ENCODE results near the gene NAA20.

Gene NAA20

GRCh38 chr20:20021835-20022234 lies 4.7 kb downstream of the NAA20 start:
- no peak for DNase-seq

- no peak for DNase-seq
These were observed 5.3 kb downstream of the NAA20 start for GRCh38 chr20:20022498-20022897.

DNA sequence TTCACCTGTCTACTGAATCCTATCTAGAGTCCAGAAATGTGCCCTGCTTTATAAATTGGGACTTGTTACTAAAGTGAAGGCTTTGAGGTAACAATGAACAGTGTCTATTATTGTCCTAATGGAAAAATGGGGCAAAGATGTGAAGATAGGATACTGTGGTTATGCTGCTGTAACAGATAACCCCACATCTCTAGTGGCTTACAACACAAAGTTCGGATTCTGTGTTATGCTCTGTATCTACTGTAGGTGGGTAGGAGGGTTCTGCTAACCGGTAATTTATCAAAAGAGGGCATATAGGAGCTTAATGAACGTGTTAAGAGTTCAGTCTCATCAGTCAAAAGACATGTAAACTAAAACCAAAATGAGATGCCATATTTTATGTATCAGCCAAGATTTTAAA lies 6.2 kb downstream of the NAA20 start:
- no peak for DNase-seq

DNA sequence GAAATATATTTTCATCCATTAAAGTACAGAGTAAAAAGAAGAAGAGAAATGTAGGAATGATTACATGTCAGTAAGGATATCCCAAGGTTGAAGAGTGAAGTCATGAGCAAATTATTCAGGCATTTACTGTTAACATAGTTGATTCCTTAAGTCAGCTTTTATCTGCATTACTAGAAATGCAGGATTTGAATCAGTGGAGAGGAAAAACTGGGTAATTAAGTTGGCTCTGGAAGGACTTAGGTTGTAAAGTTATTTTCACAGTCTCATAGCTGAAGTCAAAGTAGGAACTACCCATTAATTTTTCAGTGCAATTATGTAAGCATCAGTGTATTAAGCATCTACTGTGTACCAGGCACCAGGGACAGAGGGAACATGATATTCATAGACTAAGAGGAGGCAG lies 7.8 kb downstream of the NAA20 start:
- no peak for DNase-seq

DNA sequence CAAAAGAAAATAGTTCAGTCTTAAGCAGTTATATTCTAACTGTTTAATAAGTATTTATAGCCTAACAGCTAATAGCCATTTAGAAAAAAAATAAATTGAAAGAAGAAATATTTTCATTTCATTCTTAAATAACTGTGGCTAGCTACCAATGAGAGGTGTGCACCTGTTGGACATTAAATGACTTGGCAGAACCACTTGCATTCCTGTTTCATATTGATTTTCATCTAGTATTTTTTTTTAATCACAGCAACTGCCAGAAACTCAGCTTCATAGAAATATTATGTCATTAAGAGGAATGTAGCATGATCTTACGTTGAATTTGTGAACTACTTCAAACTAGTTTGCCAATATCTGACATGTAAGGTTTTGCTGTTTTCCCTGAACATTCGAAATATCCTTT lies 10.1 kb downstream of the NAA20 start:
- no peak for DNase-seq

- no peak for DNase-seq
These were observed 14.6 kb downstream of the NAA20 start for GRCh38 chr20:20031790-20032189.

DNA sequence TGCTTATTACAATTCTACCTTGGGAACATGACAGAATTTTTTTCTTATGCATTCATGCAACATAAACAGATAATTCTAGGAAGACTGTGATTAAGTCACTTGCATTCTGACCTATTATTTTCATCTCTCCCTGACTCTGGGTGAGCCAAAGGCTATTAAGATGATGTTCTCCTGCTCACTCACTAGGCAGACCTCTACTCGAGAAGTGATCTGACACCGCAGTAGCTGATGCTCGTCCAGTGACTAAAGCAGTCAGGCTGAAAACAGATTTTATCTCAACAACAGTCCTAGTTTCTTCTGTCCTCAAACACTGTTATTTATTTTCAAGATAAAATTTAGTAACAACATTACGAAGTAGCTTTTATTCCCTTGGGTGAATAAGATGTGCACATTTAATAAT lies 17.3 kb downstream of the NAA20 start:
- DNase-seq, result no peak

- DNase-seq, result no peak
These were observed 19.6 kb downstream of the NAA20 start for GRCh38 chr20:20036756-20037155.

GRCh38 chr20:20037960-20038359 lies 20.8 kb downstream of the NAA20 start:
- DNase-seq, result no peak

- DNase-seq, result no peak
These were observed 21.4 kb downstream of the NAA20 start for GRCh38 chr20:20038586-20038985.

DNA sequence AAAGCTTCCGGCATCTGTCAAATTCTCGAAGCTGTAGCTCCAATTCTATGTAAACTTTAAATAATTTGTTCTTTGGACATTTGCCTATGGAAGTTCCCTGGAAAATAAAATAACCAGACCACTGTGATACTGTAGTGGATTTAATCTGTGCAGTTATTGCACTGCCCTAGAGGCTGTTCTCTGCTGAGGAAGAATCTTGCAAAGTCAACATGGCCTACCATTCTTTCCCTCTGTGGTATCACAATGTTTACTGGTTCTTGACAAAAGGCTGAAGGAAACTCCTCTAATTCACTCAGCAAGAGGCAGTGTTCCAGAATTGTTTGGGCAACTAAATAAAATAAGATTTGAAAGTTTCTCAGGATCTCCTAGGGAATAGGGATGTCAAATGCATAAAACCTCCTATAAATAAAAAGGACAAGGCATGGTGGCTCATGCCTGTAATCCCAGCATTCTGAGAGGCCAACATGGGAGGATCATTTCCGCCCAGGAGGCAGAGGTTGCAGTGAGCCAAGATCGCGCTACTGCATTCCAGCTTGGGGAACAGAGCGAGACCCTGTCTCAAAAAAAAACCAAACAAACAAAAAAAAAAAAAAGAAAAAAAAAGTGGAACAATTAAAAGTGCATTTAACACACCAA lies 22.7 kb downstream of the NAA20 start:
- no peak for DNase-seq

DNA sequence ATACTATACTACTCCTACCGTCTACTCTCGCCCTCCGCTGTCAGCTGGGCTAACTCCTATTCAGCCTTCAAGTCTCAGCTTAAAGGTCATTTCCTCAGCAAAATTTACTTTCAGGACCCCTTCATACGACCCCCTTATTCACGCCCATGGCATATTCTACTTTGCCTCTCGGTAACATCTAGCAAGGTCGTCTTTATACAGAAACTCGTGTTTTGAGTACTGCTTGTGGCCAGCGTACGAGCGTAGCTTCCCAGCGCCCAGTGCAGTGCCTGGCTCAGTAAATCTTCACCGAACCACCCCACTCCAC lies 34.6 kb downstream of the NAA20 start:
- no peak for DNase-seq

DNA sequence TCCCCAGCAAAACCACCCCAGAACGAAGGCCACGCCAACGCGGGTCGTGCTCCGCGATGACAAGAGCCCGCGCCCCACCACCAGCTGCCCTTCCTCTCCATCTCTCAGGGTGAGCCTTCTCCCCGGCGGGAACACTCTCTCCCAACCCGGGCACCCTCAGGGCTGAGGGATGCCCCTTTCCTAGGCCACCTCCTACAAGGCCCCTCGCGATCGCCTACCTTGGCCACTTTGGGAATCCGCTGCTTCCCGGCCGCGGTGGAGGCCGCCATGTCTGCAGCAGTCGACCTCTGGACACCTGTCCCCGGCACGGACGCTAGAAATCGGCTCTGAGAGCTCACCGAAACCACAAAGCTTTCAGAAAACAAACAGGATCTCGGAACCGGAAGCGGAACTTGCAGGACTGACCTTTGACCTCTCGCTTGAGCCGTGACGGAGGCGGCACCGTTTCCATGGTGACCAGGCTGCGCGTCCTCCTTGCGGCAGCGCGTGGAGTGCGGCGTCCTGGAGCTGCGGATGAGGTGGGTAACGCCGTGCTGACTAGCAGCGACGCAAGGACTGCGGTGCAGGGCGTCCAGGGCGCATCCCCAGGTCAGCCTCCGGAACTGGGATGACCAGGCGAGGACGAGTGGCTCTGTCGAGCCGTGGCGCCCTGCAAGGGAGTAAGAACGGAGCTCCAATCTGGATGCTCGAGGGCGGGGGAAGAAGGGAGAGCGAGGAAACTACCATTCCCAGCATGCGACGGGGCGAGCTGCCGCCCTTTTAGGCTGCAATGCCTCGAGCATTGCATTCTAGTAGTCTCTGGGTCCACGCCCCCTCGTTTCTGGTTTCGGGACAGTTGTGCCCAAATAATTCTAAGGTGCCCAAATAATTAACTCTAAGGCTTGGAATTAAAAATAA lies 35.2 kb downstream of the NAA20 start, which contains the start of the genes CFAP61 and CRNKL1:
Gene CFAP61 (plus strand): TSS at position 459 of the 897 bp plus-strand sequence. CDS start 4,122 bp downstream, outside the sequence.
Gene CRNKL1 (minus strand): TSS at position 393 of the 897 bp plus-strand sequence. CDS start 124 bp downstream, at position 269.
- peak; percentile 97 for DNase-seq

DNA sequence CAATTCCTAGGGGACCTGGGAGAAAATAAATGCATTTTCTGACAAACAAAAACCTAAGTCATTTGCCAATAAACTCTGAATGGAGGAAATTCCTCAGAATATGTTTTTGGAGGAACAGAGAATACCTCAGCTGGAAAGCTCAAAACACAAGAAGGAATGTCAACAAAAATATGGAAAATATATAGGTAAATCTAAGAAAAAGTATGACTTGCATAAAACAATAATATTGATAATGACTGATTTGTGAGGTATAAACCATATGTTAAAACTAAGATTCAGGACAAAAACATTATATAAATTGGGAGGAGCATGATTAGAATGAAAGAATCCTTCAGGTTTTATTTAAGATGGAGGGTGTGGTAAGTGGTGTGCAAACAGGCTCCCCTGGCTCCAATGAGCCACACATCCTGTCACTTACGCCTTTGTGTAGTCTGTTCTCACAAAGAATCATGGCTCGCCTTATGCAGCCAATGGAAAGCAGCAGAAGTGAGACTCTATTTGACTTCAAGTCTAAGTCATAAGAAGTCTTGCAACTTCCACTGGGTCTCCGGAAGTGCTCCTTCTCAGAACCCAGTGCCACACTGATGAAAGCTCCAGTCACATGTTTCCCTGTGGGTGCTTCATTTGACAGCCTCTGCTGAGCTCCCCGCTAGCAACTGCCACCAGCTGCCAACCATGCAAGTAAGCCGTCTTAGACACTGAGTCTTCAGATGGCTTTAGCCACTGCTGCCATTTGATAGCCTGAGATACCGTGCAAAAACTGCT lies 43.3 kb downstream of the NAA20 start:
- no peak for DNase-seq

GRCh38 chr20:20063941-20064702 lies 47.0 kb downstream of the NAA20 start:
- peak; percentile 13 for DNase-seq

- no peak for DNase-seq
These were observed 48.2 kb downstream of the NAA20 start for GRCh38 chr20:20065361-20065760.

DNA sequence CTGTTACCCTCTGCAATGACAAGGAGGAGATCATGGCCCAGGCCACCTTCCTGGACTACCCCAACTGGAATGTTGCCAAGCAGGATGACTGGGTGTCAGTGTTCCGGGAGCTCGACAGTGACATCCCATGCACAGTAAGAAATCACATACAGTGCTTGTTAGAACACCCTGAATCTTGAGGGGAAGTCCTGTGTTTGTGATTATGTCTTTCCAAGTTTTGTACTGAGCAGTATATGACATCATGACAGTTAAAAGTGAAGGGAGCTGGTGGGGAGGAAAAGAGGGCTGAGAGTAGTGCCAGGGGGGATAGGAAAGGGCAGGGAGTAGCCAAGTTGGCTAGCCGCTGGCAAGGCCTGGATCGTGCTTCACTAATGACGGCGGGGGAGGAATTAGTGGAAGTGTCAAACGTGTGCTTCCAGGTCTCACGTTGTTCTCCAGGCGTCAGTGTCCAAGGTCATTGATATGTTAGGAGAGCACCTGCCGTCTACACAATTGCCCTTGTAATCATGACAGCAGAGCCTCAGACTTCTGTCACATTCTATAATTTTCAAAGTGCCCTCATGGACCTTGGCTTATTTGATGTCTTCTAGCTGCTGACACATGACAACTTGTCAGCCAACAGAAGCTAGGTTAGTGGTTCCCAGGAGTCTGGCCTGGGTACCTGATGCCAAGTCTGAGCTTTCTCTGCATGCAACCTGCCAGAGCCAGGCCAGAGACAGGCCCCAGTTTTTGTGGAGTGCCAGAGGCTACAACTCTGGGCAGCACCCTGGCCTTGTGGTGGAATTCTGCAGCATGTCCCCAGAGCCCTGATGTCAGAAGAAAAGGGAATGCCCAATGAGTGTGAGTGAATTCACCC lies 53.9 kb downstream of the NAA20 start:
- peak; percentile 12 for DNase-seq

GRCh38 chr20:20073801-20074371 lies 56.7 kb downstream of the NAA20 start:
- no peak for DNase-seq

GRCh38 chr20:20075032-20075431 lies 57.9 kb downstream of the NAA20 start:
- DNase-seq, result no peak

DNA sequence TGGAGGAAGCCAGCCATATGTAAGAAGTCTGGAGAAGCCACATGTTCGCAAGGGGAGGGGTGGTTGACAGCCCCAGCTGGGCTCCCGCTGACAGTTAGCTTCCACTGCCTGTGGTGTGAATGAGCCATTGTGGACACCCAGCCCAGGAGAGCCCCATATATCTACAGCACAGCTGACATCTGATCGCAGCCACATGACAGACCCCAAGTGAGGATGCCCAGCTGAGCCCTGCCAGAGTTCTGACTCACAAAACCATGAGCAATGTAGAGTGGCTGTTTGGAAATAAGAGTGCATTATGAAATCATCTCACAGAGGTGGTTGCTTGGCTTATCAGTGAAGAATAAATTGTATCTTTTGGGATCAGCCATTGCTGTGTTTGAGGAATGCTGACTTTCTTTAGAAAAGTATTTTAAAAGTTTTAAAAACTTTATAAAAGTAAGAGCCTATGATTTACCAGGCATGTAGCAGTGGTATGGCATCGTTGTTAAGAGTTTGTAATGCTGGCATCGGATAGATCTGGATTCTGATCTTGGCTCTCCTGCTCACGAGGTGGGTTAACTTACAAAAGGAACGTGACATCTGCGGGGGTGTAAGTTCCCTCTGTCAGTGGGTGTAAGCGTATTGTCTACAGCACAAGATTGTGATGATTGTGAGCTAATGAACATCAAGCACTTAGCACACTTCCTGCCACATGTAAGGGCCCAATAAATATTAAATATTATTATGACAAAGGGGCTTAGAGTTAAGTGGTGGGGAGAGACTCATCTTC lies 59.3 kb downstream of the NAA20 start:
- no peak for DNase-seq

DNA sequence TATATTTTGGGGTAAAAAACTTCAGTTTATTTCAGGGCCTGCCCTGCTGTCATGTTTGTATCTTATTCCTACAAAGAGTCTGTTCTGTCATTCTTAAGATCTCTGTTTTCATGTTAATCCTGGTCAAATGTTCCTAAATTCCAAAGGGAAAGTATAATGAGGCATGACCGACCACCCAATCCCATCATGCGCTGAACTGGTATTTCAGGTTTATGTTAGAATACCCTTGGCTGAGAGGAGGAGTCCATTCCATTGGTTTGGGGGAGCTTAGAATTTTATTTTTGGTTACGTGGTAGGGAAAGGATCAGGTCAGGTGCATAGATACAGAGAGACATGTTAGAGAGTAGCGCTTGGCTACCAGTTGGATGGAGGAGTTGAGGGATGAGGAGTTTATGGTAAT lies 60.9 kb downstream of the NAA20 start:
- DNase-seq, result no peak
